ENCODE measurements around the gene UBXN2A.

DNA sequence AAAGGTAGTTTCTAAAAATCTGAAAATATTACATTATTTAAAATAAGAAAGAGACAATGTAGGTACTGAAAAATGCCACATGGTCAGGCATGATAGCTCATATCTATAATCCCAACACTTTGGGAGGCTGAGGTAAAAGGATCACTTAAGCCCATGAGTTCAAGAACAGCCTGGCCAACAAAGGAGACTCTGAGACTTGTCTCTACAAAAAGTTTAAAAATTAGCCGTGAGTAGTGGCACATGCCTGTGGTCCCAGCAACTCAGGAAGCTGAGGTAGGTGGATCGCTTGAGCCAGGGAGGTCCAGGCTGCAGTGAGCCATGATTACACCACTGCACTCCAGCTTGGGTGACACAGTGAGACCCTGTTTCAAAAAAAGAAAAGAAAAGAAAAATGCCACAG, 35.1 kb upstream of the UBXN2A start:
- TF ChIP-seq, protein P1, sequence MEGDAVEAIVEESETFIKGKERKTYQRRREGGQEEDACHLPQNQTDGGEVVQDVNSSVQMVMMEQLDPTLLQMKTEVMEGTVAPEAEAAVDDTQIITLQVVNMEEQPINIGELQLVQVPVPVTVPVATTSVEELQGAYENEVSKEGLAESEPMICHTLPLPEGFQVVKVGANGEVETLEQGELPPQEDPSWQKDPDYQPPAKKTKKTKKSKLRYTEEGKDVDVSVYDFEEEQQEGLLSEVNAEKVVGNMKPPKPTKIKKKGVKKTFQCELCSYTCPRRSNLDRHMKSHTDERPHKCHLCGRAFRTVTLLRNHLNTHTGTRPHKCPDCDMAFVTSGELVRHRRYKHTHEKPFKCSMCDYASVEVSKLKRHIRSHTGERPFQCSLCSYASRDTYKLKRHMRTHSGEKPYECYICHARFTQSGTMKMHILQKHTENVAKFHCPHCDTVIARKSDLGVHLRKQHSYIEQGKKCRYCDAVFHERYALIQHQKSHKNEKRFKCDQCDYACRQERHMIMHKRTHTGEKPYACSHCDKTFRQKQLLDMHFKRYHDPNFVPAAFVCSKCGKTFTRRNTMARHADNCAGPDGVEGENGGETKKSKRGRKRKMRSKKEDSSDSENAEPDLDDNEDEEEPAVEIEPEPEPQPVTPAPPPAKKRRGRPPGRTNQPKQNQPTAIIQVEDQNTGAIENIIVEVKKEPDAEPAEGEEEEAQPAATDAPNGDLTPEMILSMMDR (IDR thresholded peaks at IDR 0.05), result no peak
- no peak for TF ChIP-seq POLR2A (IDR thresholded peaks at IDR 0.05)
